Panc1 (cell line): ENCODE data around the gene OR4C3. TPM values are rescaled to one million over a fixed set of nuclear protein-coding genes. Genes with fewer than 3 reads are reported as not detected.
A peak's percentile ranks its signal among the peaks of the same experiment; 100 is the strongest.
"Not testable (repeated sequence)": the region's sequence is repeated elsewhere in the genome, so short reads cannot be mapped to it uniquely, and the experiment has no call there.

Source experiments
- ATAC-seq: fragments of 200-7000 bp; cut with Tn5 transposase; 2 replicates; pipeline ENCODE4 v1.9.1; 2020; ENCODE audit warnings: mild to moderate bottlenecking, moderate library complexity
- Bru-seq: library from RNA; stranded (reverse); fragments of 400-500 nt; gene quantifications from one replicate; lab custom pipeline; 2021; lab: Mats Ljungman, UMichigan
- BruChase-seq, 2 experiments: library from RNA; stranded (reverse); fragments of 400-500 nt; gene quantifications; one replicate each; lab custom pipeline; 2021; lab: Mats Ljungman, UMichigan
- BruUV-seq: library from RNA; stranded (reverse); fragments of 400-500 nt; replicated peaks from 2 replicates; lab custom pipeline; 2021; lab: Mats Ljungman, UMichigan
- CTCF ChIA-PET: fragments of 300-600 bp; sonication (Branson Sonifier 250); formaldehyde crosslinking; loops from one replicate; lab custom pipeline; 2022; ENCODE audit warnings: antibody characterized with exemption; lab: Charles Lee
- POLR2A ChIA-PET: fragments of 300-600 bp; sonication (Branson Sonifier 250); formaldehyde crosslinking; loops from one replicate; lab custom pipeline; 2022; ENCODE audit warnings: antibody characterized with exemption; lab: Charles Lee
- DNase-seq: peaks from one replicate; pipeline ENCODE4 v3.0.0-alpha.2; 2010; ENCODE audit warnings: low read depth, low spot score
- H3K27ac ChIP-seq: 2 replicates; pipeline ENCODE4 v1.5.1; 2011; ENCODE audit warnings: mild to moderate bottlenecking, low read length, inconsistent platforms
- H3K27me3 ChIP-seq: fragments of 200-500 bp; sonication (Bioruptor generic); 2 replicates; pipeline ENCODE4 v1.6.0; 2014; ENCODE audit warnings: low read length, inconsistent platforms; ENCODE audit not compliant: control insufficient read depth, insufficient read depth
- H3K36me3 ChIP-seq: fragments of 200-500 bp; sonication (Bioruptor generic); 2 replicates; pipeline ENCODE4 v1.5.1; 2014; ENCODE audit warnings: inconsistent platforms, mild to moderate bottlenecking, low read length, moderate library complexity; ENCODE audit not compliant: control insufficient read depth, insufficient read depth
- H3K4me1 ChIP-seq: 2 replicates; pipeline ENCODE4 v1.5.1; 2011; ENCODE audit warnings: inconsistent platforms, mild to moderate bottlenecking, low read length, moderate library complexity; ENCODE audit not compliant: control insufficient read depth, insufficient read depth
- H3K4me3 ChIP-seq, 2 experiments: 2 replicates each; pipeline ENCODE4 v1.5.1; 2011 to 2012; ENCODE audit warnings: low read depth in 2 of 2, low read length in 2 of 2, mild to moderate bottlenecking in 2 of 2, inconsistent platforms in 1 of 2, moderate library complexity in 1 of 2
- H3K9me3 ChIP-seq: fragments of 200-500 bp; sonication (Bioruptor generic); 2 replicates; pipeline ENCODE4 v1.5.1; 2014; ENCODE audit warnings: low read depth, mild to moderate bottlenecking, inconsistent platforms, low read length, moderate library complexity; ENCODE audit not compliant: control insufficient read depth, insufficient read depth
- CTCF ChIP-seq: fragments of 450-650 bp; IDR thresholded peaks from 2 replicates; pipeline ENCODE4 v1.5.1; 2017; ENCODE audit warnings: mild to moderate bottlenecking
- POLR2AphosphoS5 ChIP-seq: IDR thresholded peaks from 2 replicates; pipeline ENCODE4 v1.6.1; 2012; ENCODE audit warnings: mild to moderate bottlenecking, low read depth, low read length, moderate library complexity
- REST ChIP-seq, 2 experiments: IDR thresholded peaks; 2 replicates each; pipeline ENCODE4 v1.6.1; 2011 to 2012; ENCODE audit warnings: low read depth in 2 of 2, control low read depth in 1 of 2, low read length in 1 of 2, mild to moderate bottlenecking in 1 of 2, moderate library complexity in 1 of 2; ENCODE audit not compliant: insufficient read depth in 1 of 2
- SIN3A ChIP-seq: IDR thresholded peaks from 2 replicates; pipeline ENCODE4 v1.6.1; 2012; ENCODE audit warnings: low read depth, mild to moderate bottlenecking, low read length, moderate library complexity, borderline replicate concordance; ENCODE audit not compliant: insufficient read depth
- TCF7L2 ChIP-seq: IDR thresholded peaks from 2 replicates; pipeline ENCODE4 v1.6.1; 2011; ENCODE audit warnings: mild to moderate bottlenecking, low read depth, low read length, inconsistent platforms
- in situ Hi-C: cut with HindIII; loops from 2 replicates; pipeline ENCODE4 v1.10.0; 2016; ENCODE audit warnings: low sequenced_read_pairs, low pct_unique_long_range_greater_than_20kb
- intact Hi-C: fragments of 100-400 bp; cut with micrococcal nuclease; formaldehyde crosslinking; loops from one replicate; pipeline ENCODE4 v1.10.0; 2022; ENCODE audit not compliant: unreplicated experiment
- long read RNA-seq: library from polyadenylated mRNA; unstranded; transcript quantifications from one replicate; pipeline ENCODE4 v2.0.0, GENCODE V29; 2021; ENCODE audit not compliant: unreplicated experiment
- polyA plus RNA-seq: library from polyadenylated mRNA; unstranded; fragments of >200 nt; gene quantifications from one replicate; pipeline ENCODE4 v1.2.1, GENCODE V29; 2012; ENCODE audit warnings: missing spikeins; ENCODE audit not compliant: insufficient read length
- total RNA-seq: library from RNA; stranded (reverse); gene quantifications from one replicate; pipeline ENCODE4 v1.2.1, GENCODE V29; 2021; ENCODE audit not compliant: unreplicated experiment

The OR4C3 gene
- total RNA-seq (not detected), Bru-seq, nascent RNA (percentile 14 among the genes with signal in this experiment), BruChase-seq, experiment 1, labeled RNA remaining after a 2-hour chase (percentile 14 among the genes with signal in this experiment), BruChase-seq, experiment 2, labeled RNA remaining after a 6-hour chase (not detected)
- not detected for polyA plus RNA-seq
- long read RNA-seq: 0 reads

- H3K36me3 ChIP-seq, POLR2A ChIA-PET, in situ Hi-C loops, H3K27ac ChIP-seq, H3K9me3 ChIP-seq, ATAC-seq, intact Hi-C loops, DNase-seq, BruUV-seq, H3K4me1 ChIP-seq, H3K27me3 ChIP-seq, CTCF ChIA-PET, H3K4me3 ChIP-seq: not testable (repeated sequence)
These were observed at the start of gene OR4C3 for GRCh38 chr11:48324620-48325019. Gene OR4C3, plus strand, starts transcription at chr11:48324920. Its CDS starts 102 bp downstream, at chr11:48325022.

- Histone ChIP-seq H3K36me3 (no peaks in the 10 kb centered on the region), H3K9me3 (no peaks in the 10 kb centered on the region), H3K27ac (no peak within 1 kb of the TSS), H3K4me1 (no peaks in the 10 kb centered on the region), H3K4me3 (no peak within 1 kb of the TSS), H3K27me3 (no peaks in the 10 kb centered on the region)
- intact Hi-C loops: loop anchor here (10.0 kb wide), 1 partner anchor 131 kb away; no protein-coding TSS in a partner anchor
- BruUV-seq: no TSS peak
- in situ Hi-C loops: no loop called here
- DNase-seq: no peak
- no peak for TF ChIP-seq POLR2AphosphoS5
- no peak for TF ChIP-seq TCF7L2
- TF ChIP-seq REST (IDR thresholded peaks at IDR 0.05; ENCODE audit: insufficient read depth in 1 of 2, low read depth in 2 of 2, low read length in 1 of 2): no peak
- TF ChIP-seq SIN3A: no peak
- TF ChIP-seq CTCF: no peak
- POLR2A ChIA-PET: no interaction called here
- CTCF ChIA-PET: no interaction called here
- ATAC-seq: no peak
These were observed 18.8 kb upstream of the OR4C3 start, which contains the start of gene OR4S1 for GRCh38 chr11:48305923-48306322. Gene OR4S1, plus strand, starts transcription at chr11:48306223. Its CDS starts 0 bp downstream, at chr11:48306223.

GRCh38 chr11:48307760-48308386 is 16.8 kb upstream of the OR4C3 start:
- no peaks in the 10 kb centered on the region for H3K4me1 ChIP-seq
- in situ Hi-C loops (no loop called here), intact Hi-C loops (loop anchor here (10.0 kb wide), 1 partner anchor 133 kb away; no protein-coding TSS in a partner anchor)
- POLR2A ChIA-PET: no interaction called here
- DNase-seq: peak; percentile 69
- ATAC-seq: peak; percentile 84
- no peak overlapping the region for H3K4me3 ChIP-seq
- CTCF ChIA-PET: no interaction called here
- H3K27me3 ChIP-seq: no peaks in the 10 kb centered on the region
- no peaks in the 10 kb centered on the region for H3K9me3 ChIP-seq
- H3K36me3 ChIP-seq: no peaks in the 10 kb centered on the region
- TF ChIP-seq CTCF (peak; percentile 90), POLR2AphosphoS5 (no peak), TCF7L2 (no peak), REST (IDR thresholded peaks at IDR 0.05; ENCODE audit: insufficient read depth in 1 of 2, low read depth in 2 of 2, low read length in 1 of 2) (no peak), SIN3A (no peak)
- BruUV-seq: no TSS peak
- no peak overlapping the region for H3K27ac ChIP-seq
